Right atrium auricular region (tissue), 2 donors: Measurements from ENCODE around the gene CCDC126. TPM values are rescaled to one million over a fixed set of nuclear protein-coding genes. Genes with fewer than 3 reads are reported as not detected.

Source experiments
- DNase-seq: peaks from one replicate; pipeline ENCODE4 v3.0.0-alpha.2; 2019; ENCODE audit warnings: low spot score
- H3K27ac ChIP-seq, 2 donors: fragments of 200-600 bp; sonication (generic); 1 replicate in 1 of 2; 2 replicates in 1 of 2; pipeline ENCODE4 v1.5.1; 2016 to 2019
- H3K27me3 ChIP-seq, 2 donors: fragments of 200-600 bp; sonication (generic); one replicate each; pipeline versions ENCODE4 v1.5.1 to v1.6.0; 2017 to 2019
- H3K36me3 ChIP-seq: fragments of 200-600 bp; sonication (generic); one replicate; pipeline ENCODE4 v1.5.1; 2016
- H3K4me1 ChIP-seq, 2 donors: fragments of 200-600 bp; sonication (generic); one replicate each; pipeline versions ENCODE4 v1.5.1 to v1.6.0; 2017 to 2019
- H3K4me3 ChIP-seq, 2 donors: fragments of 200-600 bp; sonication (generic); 1 replicate in 1 of 2; 2 replicates in 1 of 2; pipeline ENCODE4 v1.5.1; 2017 to 2019; ENCODE audit warnings: mild to moderate bottlenecking in 1 of 2, moderate library complexity in 1 of 2
- H3K9me3 ChIP-seq, 2 donors: fragments of 200-600 bp; sonication (generic); one replicate each; pipeline ENCODE4 v1.5.1; 2019
- CTCF ChIP-seq, 2 donors: fragments of 200-600 bp; sonication (generic); IDR thresholded peaks; one replicate each; pipeline ENCODE4 v1.5.1; 2019; ENCODE audit warnings: antibody characterized with exemption in 2 of 2
- total RNA-seq, 2 donors: library from RNA; depleted of rRNA; stranded (reverse); fragments of >200 nt; gene quantifications; one replicate each; pipeline ENCODE4 v1.1.0, GENCODE V29; 2016

The CCDC126 gene
- total RNA-seq, 2 donors from 2014 or later, result 9.4 to 10.6 TPM

DNA sequence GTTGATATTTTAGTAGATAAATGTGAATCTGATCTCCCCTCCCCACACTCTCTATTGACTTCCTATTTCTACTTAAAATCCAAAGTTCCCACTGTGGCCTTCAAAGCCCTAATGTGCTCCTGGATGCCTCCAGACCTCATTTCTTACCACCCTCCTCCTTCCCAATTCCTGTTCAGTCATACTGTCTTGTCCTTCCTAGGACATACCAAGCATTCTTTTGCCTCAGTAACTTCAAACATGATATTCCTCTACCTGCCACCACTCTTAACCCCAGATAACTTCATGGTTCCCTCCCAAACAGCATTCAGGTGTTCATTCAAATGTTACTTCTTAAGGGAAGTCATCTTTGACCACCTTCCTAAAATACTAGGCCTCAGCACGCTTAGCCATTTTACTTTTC lies 48.6 kb downstream of the CCDC126 start:
- Histone ChIP-seq H3K9me3 (no peaks in the 10 kb centered on the region), H3K27me3 (no peaks in the 10 kb centered on the region), H3K4me1 (no peaks in the 10 kb centered on the region), H3K27ac (no peak overlapping the region), H3K4me3 (no peak overlapping the region), H3K36me3 (no peaks in the 10 kb centered on the region)
- DNase-seq, result no peak
- TF ChIP-seq CTCF (IDR thresholded peaks at IDR 0.05), result no peak

DNA sequence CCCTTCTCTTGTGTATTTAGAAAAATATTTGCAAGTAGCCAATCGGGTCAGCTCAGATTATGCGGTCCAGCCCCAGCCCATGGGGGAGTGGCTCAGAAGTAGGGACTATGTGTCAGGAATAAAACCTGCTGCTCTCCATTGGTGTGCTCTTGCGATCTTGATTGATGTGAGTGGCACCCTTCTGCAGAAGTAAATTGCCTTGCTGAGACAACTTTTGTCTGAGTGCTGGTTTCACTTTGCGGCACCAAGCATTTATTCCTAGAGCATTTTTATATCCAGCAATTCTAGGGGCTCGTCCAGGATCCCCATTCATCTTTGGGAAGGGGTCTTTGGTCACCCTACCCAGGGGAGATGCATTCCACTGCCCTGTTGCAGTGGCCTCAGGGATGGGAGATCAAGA lies 56.8 kb downstream of the CCDC126 start:
- Histone ChIP-seq H3K4me1 (no peaks in the 10 kb centered on the region), H3K4me3 (no peak overlapping the region), H3K27me3 (no peaks in the 10 kb centered on the region), H3K27ac (no peak overlapping the region), H3K36me3 (no peaks in the 10 kb centered on the region), H3K9me3 (peaks cover 6 to 22% of the 10 kb centered on the region in 2 donors)
- TF ChIP-seq CTCF (IDR thresholded peaks at IDR 0.05), result no peak
- DNase-seq, result no peak

GRCh38 chr7:23654508-23654907 lies 57.3 kb downstream of the CCDC126 start:
- Histone ChIP-seq H3K36me3 (no peaks in the 10 kb centered on the region), H3K9me3 (peaks cover 6 to 22% of the 10 kb centered on the region in 2 donors), H3K4me3 (no peak overlapping the region), H3K4me1 (no peaks in the 10 kb centered on the region), H3K27me3 (no peaks in the 10 kb centered on the region), H3K27ac (no peak overlapping the region)
- no peak for DNase-seq
- TF ChIP-seq CTCF (IDR thresholded peaks at IDR 0.05), result peak in 1 of 2 donors; percentile 30

DNA sequence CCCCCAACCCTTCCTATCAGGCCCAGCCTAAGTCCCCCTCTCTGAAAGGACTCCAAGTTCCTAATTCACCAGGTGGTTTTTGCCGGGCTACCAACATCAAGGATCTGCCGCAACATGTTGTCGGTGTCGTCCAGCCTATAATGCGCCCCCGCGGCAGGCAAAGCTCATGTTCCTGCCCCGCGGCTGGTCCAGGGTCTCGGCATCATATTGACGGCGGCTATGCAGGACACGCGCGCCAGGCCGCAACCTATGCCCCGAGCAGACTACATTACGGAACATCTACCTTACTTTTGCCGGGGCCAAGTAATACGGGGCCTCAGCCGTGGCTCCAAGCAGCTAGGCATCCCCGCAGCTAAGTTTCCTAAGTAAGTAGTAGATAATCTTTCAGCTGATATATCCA lies 58.3 kb downstream of the CCDC126 start:
- Histone ChIP-seq H3K4me3 (no peak overlapping the region), H3K27me3 (no peaks in the 10 kb centered on the region), H3K27ac (no peak overlapping the region), H3K9me3 (peaks cover 6 to 22% of the 10 kb centered on the region in 2 donors), H3K36me3 (no peaks in the 10 kb centered on the region), H3K4me1 (no peaks in the 10 kb centered on the region)
- TF ChIP-seq CTCF (IDR thresholded peaks at IDR 0.05), result no peak
- DNase-seq, result no peak

- Histone ChIP-seq H3K4me1 (no peaks in the 10 kb centered on the region), H3K9me3 (peaks cover 0 to 9% of the 10 kb centered on the region in 2 donors), H3K36me3 (no peaks in the 10 kb centered on the region), H3K27me3 (no peaks in the 10 kb centered on the region), H3K27ac (no peak overlapping the region), H3K4me3 (no peak overlapping the region)
- DNase-seq, result no peak
- no peak for TF ChIP-seq CTCF (IDR thresholded peaks at IDR 0.05)
Observed at GRCh38 chr7:23658831-23659427, 61.7 kb downstream of the CCDC126 start.

GRCh38 chr7:23661385-23661784 lies 64.2 kb downstream of the CCDC126 start:
- Histone ChIP-seq H3K4me3 (no peak overlapping the region), H3K27ac (no peak overlapping the region), H3K9me3 (no peaks in the 10 kb centered on the region), H3K27me3 (no peaks in the 10 kb centered on the region), H3K4me1 (no peaks in the 10 kb centered on the region), H3K36me3 (no peaks in the 10 kb centered on the region)
- no peak for TF ChIP-seq CTCF (IDR thresholded peaks at IDR 0.05)
- no peak for DNase-seq
